T-cell (primary cell): ENCODE results near the gene NOX1. TPM values are rescaled to one million over a fixed set of nuclear protein-coding genes. Genes with fewer than 3 reads are reported as not detected.

Experiments used
- ATAC-seq, 4 experiments: fragments of 200-7000 bp in 3 of 4; fragments of 150-1000 bp in 1 of 4; cut with Tn5 transposase; replicated peaks in 1 of 4; 1 replicate in 3 of 4; 2 replicates in 1 of 4; pipeline ENCODE4 v1.10.0; 2021; ENCODE audit warnings: moderate library complexity in 3 of 4, mild to moderate bottlenecking in 2 of 4, moderate number of reproducible peaks in 1 of 4
- CTCF ChIA-PET, 2 donors: fragments of 300-600 bp; sonication (Branson Sonifier 250); formaldehyde crosslinking; loops; one replicate each; lab custom pipeline; 2022; ENCODE audit warnings: antibody characterized with exemption in 2 of 2; lab: Charles Lee
- POLR2A ChIA-PET, 2 donors: fragments of 300-600 bp; sonication (Branson Sonifier 250); formaldehyde crosslinking; loops; one replicate each; lab custom pipeline; 2022; ENCODE audit warnings: antibody characterized with exemption in 2 of 2; lab: Charles Lee
- DNase-seq, 35 experiments: peaks; one replicate each; pipeline versions ENCODE4 v3.0.0 to v3.0.0-alpha.2; 2013 to 2023
- H3K27ac ChIP-seq: one replicate; pipeline ENCODE4 v1.5.1; 2013; ENCODE audit warnings: low read length
- H3K27me3 ChIP-seq, 2 experiments: replicated peaks in 1 of 2; 1 replicate in 1 of 2; 2 replicates in 1 of 2; pipeline versions ENCODE4 v1.6.1 to v1.7.0; 2013; ENCODE audit warnings: low read length in 1 of 2, mixed read lengths in 1 of 2; ENCODE audit not compliant: control insufficient read depth in 2 of 2, insufficient read depth in 2 of 2; ENCODE audit errors: extremely low read depth in 1 of 2
- H3K36me3 ChIP-seq, 2 donors: 1 replicate in 1 of 2; 2 replicates in 1 of 2; pipeline versions ENCODE4 v1.6.1 to v1.7.0; 2013; ENCODE audit warnings: low read length in 1 of 2; ENCODE audit not compliant: control insufficient read depth in 2 of 2, insufficient read depth in 1 of 2; ENCODE audit errors: extremely low read depth in 1 of 2
- H3K4me1 ChIP-seq, 2 experiments: 1 replicate in 1 of 2; 2 replicates in 1 of 2; pipeline versions ENCODE4 v1.6.1 to v1.7.0; 2013; ENCODE audit warnings: low read length in 2 of 2, mixed read lengths in 1 of 2; ENCODE audit not compliant: insufficient read depth in 2 of 2, control insufficient read depth in 1 of 2; ENCODE audit errors: extremely low read depth in 1 of 2
- H3K4me3 ChIP-seq, 2 donors: 1 replicate in 1 of 2; 2 replicates in 1 of 2; pipeline versions ENCODE4 v1.5.1 to v1.7.0; 2013; ENCODE audit warnings: mild to moderate bottlenecking in 2 of 2, low read length in 1 of 2, moderate library complexity in 1 of 2; ENCODE audit not compliant: control insufficient read depth in 1 of 2; ENCODE audit errors: extremely low read depth in 1 of 2
- H3K9me3 ChIP-seq: 2 replicates; pipeline ENCODE4 v1.7.0; 2013
- H3K27ac Mint-ChIP-seq, 2 donors: one replicate each; pipeline ENCODE4 v1.8.0; 2020 to 2021; ENCODE audit warnings: mild to moderate bottlenecking in 2 of 2, mixed read lengths in 2 of 2
- H3K27me3 Mint-ChIP-seq, 2 donors: one replicate each; pipeline ENCODE4 v1.8.0; 2021 to 2022; ENCODE audit warnings: mixed read lengths in 2 of 2
- H3K36me3 Mint-ChIP-seq: one replicate; pipeline ENCODE4 v1.8.0; 2021; ENCODE audit warnings: mixed read lengths
- H3K4me1 Mint-ChIP-seq, 3 donors: one replicate each; pipeline ENCODE4 v1.8.0; 2020 to 2022; ENCODE audit warnings: mixed read lengths in 3 of 3, mild to moderate bottlenecking in 1 of 3
- H3K4me3 Mint-ChIP-seq, 3 donors: one replicate each; pipeline ENCODE4 v1.8.0; 2020 to 2022; ENCODE audit warnings: mild to moderate bottlenecking in 3 of 3, mixed read lengths in 3 of 3, moderate library complexity in 3 of 3
- H3K9me3 Mint-ChIP-seq, 3 donors: one replicate each; pipeline ENCODE4 v1.8.0; 2020 to 2022; ENCODE audit warnings: mixed read lengths in 3 of 3
- WGBS: methylation state at CpG from one replicate; pipeline ENCODE4 v1.1.5; 2013; ENCODE audit warnings: missing lambda C conversion rate; ENCODE audit not compliant: insufficient coverage; 5-methylcytosine and 5-hydroxymethylcytosine counted together
- total RNA-seq, 35 experiments: library from RNA in 6 of 35; stranded (reverse) in 6 of 35; fragments of 120-200 nt in 1 of 35; gene quantifications; one replicate each; pipeline versions ENCODE4 v1.2.1 to v1.2.4 and lab custom pipeline; 2013 to 2026

NOX1 gene
- total RNA-seq, 5 donors from 2014 or later (not counting 1 experiment from before 2014, with no cell fraction given), result not detected

- peaks cover 34% of the 10 kb centered on the region for H3K36me3 Mint-ChIP-seq
- no CpG with 5 or more reads among the region's 5 CpGs for WGBS
- no peaks in the 10 kb centered on the region for H3K27me3 ChIP-seq
- H3K4me3 Mint-ChIP-seq, result peak overlapping the region in 2 of 3 donors; percentile 17 to 22
- H3K4me3 ChIP-seq, result no peak overlapping the region
- H3K36me3 ChIP-seq, result peaks cover 0 to 53% of the 10 kb centered on the region in 2 donors
- DNase-seq (no peak), ATAC-seq (peak in 2 of 4 experiments; percentile 19 to 34)
- POLR2A ChIA-PET, result interaction anchor here in 1 of 2 donors (0.9 kb wide), 1 partner anchor 10 kb away, joined by 3 read pairs; the partner anchor contains the start of gene CSTF2
- CTCF ChIA-PET, result interaction anchor here in 1 of 2 donors (1.3 kb wide), 1 partner anchor 10 kb away, joined by 3 read pairs; the partner anchor contains the start of gene CSTF2
- peaks cover 0 to 5% of the 10 kb centered on the region in 2 experiments for H3K4me1 ChIP-seq
- H3K4me1 Mint-ChIP-seq, result peaks cover 7 to 22% (median 15%) of the 10 kb centered on the region in 3 donors
- H3K9me3 ChIP-seq, result no peaks in the 10 kb centered on the region
- peak overlapping the region; percentile 88 to 91 for H3K27ac Mint-ChIP-seq
- H3K9me3 Mint-ChIP-seq, result no peaks in the 10 kb centered on the region
- peak overlapping the region; percentile 83 for H3K27ac ChIP-seq
- peaks cover 0 to 14% of the 10 kb centered on the region in 2 donors for H3K27me3 Mint-ChIP-seq
Observed at GRCh38 chrX:100830143-100830542, 44.0 kb downstream of the NOX1 start.

- CTCF ChIA-PET, result interaction anchor here in 1 of 2 donors (0.7 to 1.3 kb wide), 2 partner anchors 9 to 25 kb away, joined by 3 read pairs; partner anchors contain the start of gene CSTF2
Observed at GRCh38 chrX:100829730-100830129, 44.4 kb downstream of the NOX1 start.

DNA sequence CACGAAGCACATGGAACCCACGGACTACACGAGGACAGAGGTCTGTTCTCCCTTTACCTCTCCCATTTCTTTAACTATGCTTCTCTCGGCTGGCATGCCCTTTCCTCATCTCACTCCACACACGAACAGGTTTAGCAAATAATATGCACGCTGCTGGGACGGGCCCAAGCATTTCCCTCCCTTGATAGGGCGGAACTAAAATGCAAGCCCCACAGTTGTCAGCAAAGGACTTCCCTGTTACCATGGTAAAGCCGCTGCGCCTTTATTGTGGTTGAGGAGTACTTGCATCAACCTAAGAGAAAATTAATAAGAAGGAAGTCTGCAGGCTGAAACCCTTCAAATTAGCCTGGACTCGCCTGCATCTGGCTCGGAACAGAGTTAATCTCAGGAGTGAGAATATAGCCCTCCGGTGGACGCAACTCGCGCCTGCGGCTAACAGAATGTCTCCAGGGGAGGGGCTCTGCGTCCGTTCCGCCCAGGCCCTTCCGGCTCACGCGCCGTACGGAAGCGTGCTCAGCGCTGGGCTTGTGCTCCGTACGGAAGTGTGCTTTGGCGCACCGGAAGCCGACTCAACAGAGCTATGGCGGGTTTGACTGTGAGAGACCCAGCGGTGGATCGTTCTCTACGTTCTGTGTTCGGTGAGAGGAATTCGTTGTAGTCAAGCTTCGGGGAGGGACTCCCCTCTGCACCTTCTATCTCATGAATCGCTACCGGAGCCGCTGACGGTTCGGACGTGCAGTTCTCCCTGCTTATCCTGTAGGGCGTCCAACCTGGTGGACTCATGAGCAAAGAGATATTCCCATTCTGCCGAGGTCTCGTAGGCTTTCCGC lies 54.1 kb downstream of the NOX1 start, which contains the start of gene CSTF2:
TSS of gene CSTF2 (plus strand) at position 555 of the 830 bp plus-strand sequence. CDS start at position 581, 26 bp downstream.
- Histone ChIP-seq H3K4me3 (peak within 1 kb of the TSS; percentile 54 to 81), H3K36me3 (peaks cover 0 to 26% of the 10 kb centered on the region in 2 donors), H3K9me3 (no peaks in the 10 kb centered on the region), H3K27me3 (peaks cover 0 to 2% of the 10 kb centered on the region in 2 experiments), H3K4me1 (peaks cover 4 to 7% of the 10 kb centered on the region in 2 experiments), H3K27ac (peak within 1 kb of the TSS; percentile 76)
- Mint-ChIP-seq H3K4me3 (peak within 1 kb of the TSS; percentile 80 to 91 (median 81)), H3K9me3 (no peaks in the 10 kb centered on the region), H3K27me3 (peaks cover 6 to 15% of the 10 kb centered on the region in 2 donors), H3K36me3 (peaks cover 11% of the 10 kb centered on the region), H3K27ac (peak within 1 kb of the TSS; percentile 88 to 93), H3K4me1 (peaks cover 7 to 13% (median 8%) of the 10 kb centered on the region in 3 donors)
- peak; percentile 52 to 86 (median 75) for DNase-seq
- ChIA-PET POLR2A (interaction anchor here in 1 of 2 donors (0.9 to 1.0 kb wide), 2 partner anchors 10 to 570 kb away, joined by 3 read pairs; partner anchors contain the start of gene RPL36A), CTCF (interaction anchor here in 1 of 2 donors (0.7 to 1.0 kb wide), 2 partner anchors 10 to 52 kb away, joined by 3 to 4 read pairs; no protein-coding TSS in a partner anchor)
- ATAC-seq, result peak; percentile 95 to 98 (median 97)
- WGBS, result 0% methylated on average over 10 of the region's 49 CpGs

More at GRCh38 chrX:100829730-100830129, 44.4 kb downstream of the NOX1 start:
- Mint-ChIP-seq H3K36me3 (peaks cover 34% of the 10 kb centered on the region), H3K9me3 (no peaks in the 10 kb centered on the region), H3K4me3 (peak overlapping the region in 2 of 3 donors; percentile 17 to 22), H3K27me3 (peaks cover 0 to 14% of the 10 kb centered on the region in 2 donors), H3K4me1 (peaks cover 7 to 22% (median 15%) of the 10 kb centered on the region in 3 donors), H3K27ac (peak overlapping the region; percentile 88 to 91)
- H3K27me3 ChIP-seq, result no peaks in the 10 kb centered on the region
- POLR2A ChIA-PET, result interaction anchor here in 1 of 2 donors (0.9 kb wide), 1 partner anchor 9 kb away, joined by 3 read pairs; the partner anchor contains the start of gene CSTF2
- H3K4me3 ChIP-seq, result no peak overlapping the region
- H3K36me3 ChIP-seq, result peaks cover 0 to 55% of the 10 kb centered on the region in 2 donors
- peaks cover 0 to 5% of the 10 kb centered on the region in 2 experiments for H3K4me1 ChIP-seq
- peak; percentile 74 to 90 (median 86) for ATAC-seq
- no CpG with 5 or more reads among the region's 2 CpGs for WGBS
- no peaks in the 10 kb centered on the region for H3K9me3 ChIP-seq
- DNase-seq, result peak in 1 of 35 experiments; percentile 60
- peak overlapping the region; percentile 83 for H3K27ac ChIP-seq

GRCh38 chrX:100819534-100819836 lies 54.7 kb downstream of the NOX1 start:
- 14% methylated on average over 5 of the region's 15 CpGs for WGBS
- ChIA-PET CTCF (no interaction called here), POLR2A (no interaction called here)
- H3K36me3 Mint-ChIP-seq, result peaks cover 11% of the 10 kb centered on the region
- H3K4me1 Mint-ChIP-seq, result peaks cover 7 to 13% (median 8%) of the 10 kb centered on the region in 3 donors
- H3K9me3 ChIP-seq, result no peaks in the 10 kb centered on the region
- H3K9me3 Mint-ChIP-seq, result no peaks in the 10 kb centered on the region
- peaks cover 0 to 2% of the 10 kb centered on the region in 2 experiments for H3K27me3 ChIP-seq
- peak overlapping the region; percentile 54 to 81 for H3K4me3 ChIP-seq
- peak in 1 of 35 experiments; percentile 2 for DNase-seq
- no peak for ATAC-seq
- H3K27ac Mint-ChIP-seq, result peak overlapping the region; percentile 88 to 93
- H3K27me3 Mint-ChIP-seq, result peaks cover 10 to 16% of the 10 kb centered on the region in 2 donors
- H3K36me3 ChIP-seq, result peaks cover 0 to 23% of the 10 kb centered on the region in 2 donors
- peak overlapping the region; percentile 80 to 91 (median 81) for H3K4me3 Mint-ChIP-seq
- H3K27ac ChIP-seq, result peak overlapping the region; percentile 76
- H3K4me1 ChIP-seq, result peaks cover 4 to 7% of the 10 kb centered on the region in 2 experiments

DNA sequence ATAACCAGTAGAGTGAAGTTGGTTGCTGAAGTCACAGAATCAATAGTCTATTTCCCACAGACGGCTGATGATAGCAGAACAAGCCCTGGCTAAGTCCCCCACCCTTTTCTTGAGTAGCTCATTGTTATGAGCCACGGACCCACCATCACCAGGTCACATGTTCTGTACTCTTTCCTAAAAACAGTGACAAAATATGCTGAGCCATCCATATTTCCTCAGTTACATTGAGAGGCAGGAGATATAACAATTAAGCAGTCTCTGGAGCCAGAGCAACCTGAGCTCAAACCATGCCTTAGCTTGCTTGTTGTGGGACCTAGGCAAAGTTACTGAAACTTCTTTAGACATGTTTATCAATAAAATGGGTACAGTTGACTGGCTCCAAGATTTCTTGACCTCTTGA lies 56.8 kb downstream of the NOX1 start:
- WGBS, result no CpG with 5 or more reads among the region's 2 CpGs
- Mint-ChIP-seq H3K27me3 (peaks cover 23 to 28% of the 10 kb centered on the region in 2 donors), H3K27ac (no peak overlapping the region), H3K36me3 (no peaks in the 10 kb centered on the region), H3K4me3 (no peak overlapping the region), H3K9me3 (no peaks in the 10 kb centered on the region), H3K4me1 (peaks cover 7 to 13% (median 8%) of the 10 kb centered on the region in 3 donors)
- ATAC-seq, result no peak
- ChIA-PET CTCF (no interaction called here), POLR2A (no interaction called here)
- no peak overlapping the region for H3K4me3 ChIP-seq
- H3K27ac ChIP-seq, result no peak overlapping the region
- DNase-seq, result no peak
- no peaks in the 10 kb centered on the region for H3K9me3 ChIP-seq
- peaks cover 0 to 3% of the 10 kb centered on the region in 2 donors for H3K36me3 ChIP-seq
- H3K4me1 ChIP-seq, result peaks cover 4 to 7% of the 10 kb centered on the region in 2 experiments
- H3K27me3 ChIP-seq, result peaks cover 2 to 6% of the 10 kb centered on the region in 2 experiments
